ENCODE results near the gene MSL3B.

Gene MSL3B

DNA sequence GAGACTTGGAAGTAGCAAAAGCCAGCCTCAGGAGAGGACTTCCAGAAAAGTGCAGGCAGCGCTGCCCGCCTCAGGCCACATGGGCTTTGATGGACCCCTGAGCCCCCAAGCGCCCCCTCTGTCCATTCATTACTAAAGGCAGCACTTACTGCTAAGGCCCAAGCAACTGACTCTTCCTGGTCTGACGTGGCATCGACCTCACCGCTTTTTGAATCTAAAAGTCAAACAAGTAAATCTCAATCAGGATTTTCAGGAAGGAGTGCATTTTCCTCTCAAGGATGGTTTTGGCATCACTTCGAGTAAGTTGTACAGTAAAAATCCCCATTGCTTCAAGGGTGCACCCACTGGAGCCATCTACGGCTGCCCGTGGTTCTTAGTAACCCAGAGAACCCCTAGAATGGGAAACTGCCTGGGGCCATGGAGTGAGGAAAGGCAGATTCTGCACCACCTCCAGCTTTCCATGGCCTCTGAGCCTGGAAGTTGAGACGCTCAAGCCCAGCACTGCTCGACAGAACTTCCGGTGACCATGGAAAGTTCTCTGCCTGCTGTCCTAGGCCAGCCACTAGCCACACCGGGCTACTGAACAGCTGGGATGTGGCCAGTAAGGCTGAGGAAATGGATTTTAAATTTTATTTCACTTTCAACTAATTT lies 20.8 kb downstream of the MSL3B start:
- Histone ChIP-seq H4K8ac (ENCODE audit: low read depth, low read length) (no peak overlapping the region), H2BK12ac (ENCODE audit: low read length) (no peak overlapping the region), H3K4me2 (ENCODE audit: insufficient read depth, low read length, poor library complexity, severe bottlenecking) (no peak overlapping the region), H2AFZ (ENCODE audit: low read length) (no peak overlapping the region), H2BK120ac (ENCODE audit: low read depth, low read length) (no peak overlapping the region), H3K4me3 (ENCODE audit: low read length in 2 of 2) (no peak overlapping the region), H3K79me1 (ENCODE audit: low read depth, low read length) (peaks cover 12% of the 10 kb centered on the region), H3K4ac (ENCODE audit: low read length) (no peak overlapping the region), H3K9me3 (replicated peaks in 1 of 2; ENCODE audit: control insufficient read depth in 2 of 2, insufficient read depth in 1 of 2, low read depth in 1 of 2, low read length in 2 of 2) (no peaks in the 10 kb centered on the region), H2AK5ac (ENCODE audit: low read depth, low read length) (no peak overlapping the region), H2BK15ac (ENCODE audit: low read length) (no peak overlapping the region), H3K27me3 (ENCODE audit: control insufficient read depth in 3 of 3, insufficient read depth in 3 of 3, low read depth in 1 of 3, low read length in 3 of 3) (no peaks in the 10 kb centered on the region), H3K18ac (ENCODE audit: low read length) (no peak overlapping the region), H3K4me1 (ENCODE audit: control insufficient read depth in 2 of 2, insufficient read depth in 1 of 2, low read depth in 1 of 2, low read length in 2 of 2) (peaks cover 2 to 4% of the 10 kb centered on the region in 2 donors), H3K27ac (replicated peaks; ENCODE audit: low read length) (no peak overlapping the region), H4K91ac (ENCODE audit: low read depth, low read length, poor library complexity) (no peak overlapping the region), H3K14ac (ENCODE audit: low read length) (no peak overlapping the region), H2BK5ac (ENCODE audit: low read length) (no peak overlapping the region), H3K36me3 (replicated peaks in 1 of 2; ENCODE audit: control insufficient read depth in 2 of 2, insufficient read depth in 2 of 2, low read length in 2 of 2) (peaks cover 76 to 99% of the 10 kb centered on the region in 2 donors), H3K23ac (ENCODE audit: low read depth, low read length, poor library complexity) (no peak overlapping the region), H3K9ac (ENCODE audit: low read depth, low read length, poor library complexity) (no peak overlapping the region)
- WGBS, 2 donors (ENCODE audit: extremely low coverage in 2 of 2, insufficient read length in 2 of 2, insufficient replicate concordance in 1 of 2) = no CpG with 5 or more reads among the region's 13 CpGs
- no peak for DNase-seq (ENCODE audit: low spot score)

DNA sequence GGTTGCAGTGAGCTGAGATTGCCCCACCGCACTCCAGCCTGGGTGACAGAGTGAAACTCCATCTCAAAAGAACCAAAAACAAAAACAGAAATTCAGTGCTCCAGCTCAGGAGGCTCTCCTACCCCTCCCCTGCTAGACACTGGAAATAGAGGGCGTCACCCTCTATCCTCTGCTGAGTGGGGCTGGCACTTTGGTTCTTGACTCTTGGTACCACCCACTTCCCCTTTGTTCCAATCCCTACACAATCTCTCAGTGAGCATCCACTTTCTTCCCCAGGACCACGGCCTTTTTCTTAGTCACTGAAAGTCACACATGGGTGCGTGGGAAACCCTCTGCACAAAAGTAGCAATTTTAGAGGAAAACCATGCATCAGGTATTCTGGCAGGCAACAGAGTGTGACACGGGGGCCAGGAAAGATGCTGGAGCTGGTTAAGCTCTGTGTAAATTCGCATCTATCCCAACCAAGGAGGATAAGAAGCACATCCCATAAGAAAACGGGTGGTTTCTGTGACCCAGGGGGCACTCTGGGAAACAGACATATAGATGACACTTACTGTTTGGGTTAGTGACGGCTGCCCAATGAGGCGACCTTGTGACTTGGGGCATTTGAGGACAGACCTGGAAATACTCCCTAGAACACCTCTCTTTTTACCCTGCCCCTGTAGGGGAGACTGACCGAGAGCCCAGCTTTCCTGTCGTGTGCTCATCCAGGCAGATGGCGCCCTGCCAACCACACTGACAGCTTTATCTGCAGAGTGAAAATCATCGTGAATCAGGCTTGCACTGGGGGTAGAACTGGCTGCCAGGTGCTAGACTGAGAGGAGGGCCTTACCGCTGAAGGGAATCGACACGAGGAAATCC lies 21.6 kb downstream of the MSL3B start:
- H3K4ac ChIP-seq (ENCODE audit: low read length) = no peak overlapping the region
- H3K9me3 ChIP-seq (replicated peaks in 1 of 2; ENCODE audit: control insufficient read depth in 2 of 2, insufficient read depth in 1 of 2, low read depth in 1 of 2, low read length in 2 of 2) = no peaks in the 10 kb centered on the region
- H3K18ac ChIP-seq (ENCODE audit: low read length) = no peak overlapping the region
- H3K27ac ChIP-seq (replicated peaks; ENCODE audit: low read length) = no peak overlapping the region
- no peak overlapping the region for H4K91ac ChIP-seq (ENCODE audit: low read depth, low read length, poor library complexity)
- H2BK12ac ChIP-seq (ENCODE audit: low read length) = no peak overlapping the region
- no peak overlapping the region for H3K4me2 ChIP-seq (ENCODE audit: insufficient read depth, low read length, poor library complexity, severe bottlenecking)
- no peak overlapping the region for H3K23ac ChIP-seq (ENCODE audit: low read depth, low read length, poor library complexity)
- H3K4me1 ChIP-seq (ENCODE audit: control insufficient read depth in 2 of 2, insufficient read depth in 1 of 2, low read depth in 1 of 2, low read length in 2 of 2) = no peaks in the 10 kb centered on the region
- no peak overlapping the region for H2BK15ac ChIP-seq (ENCODE audit: low read length)
- no peak overlapping the region for H3K4me3 ChIP-seq (ENCODE audit: low read length in 2 of 2)
- peaks cover 74 to 99% of the 10 kb centered on the region in 2 donors for H3K36me3 ChIP-seq (replicated peaks in 1 of 2; ENCODE audit: control insufficient read depth in 2 of 2, insufficient read depth in 2 of 2, low read length in 2 of 2)
- H3K79me1 ChIP-seq (ENCODE audit: low read depth, low read length) = peaks cover 13% of the 10 kb centered on the region
- DNase-seq (ENCODE audit: low spot score) = no peak
- no peak overlapping the region for H2BK120ac ChIP-seq (ENCODE audit: low read depth, low read length)
- no peak overlapping the region for H2AFZ ChIP-seq (ENCODE audit: low read length)
- H2BK5ac ChIP-seq (ENCODE audit: low read length) = no peak overlapping the region
- no CpG with 5 or more reads among the region's 16 CpGs for WGBS, 2 donors (ENCODE audit: extremely low coverage in 2 of 2, insufficient read length in 2 of 2, insufficient replicate concordance in 1 of 2)
- no peaks in the 10 kb centered on the region for H3K27me3 ChIP-seq (ENCODE audit: control insufficient read depth in 3 of 3, insufficient read depth in 3 of 3, low read depth in 1 of 3, low read length in 3 of 3)
- no peak overlapping the region for H3K9ac ChIP-seq (ENCODE audit: low read depth, low read length, poor library complexity)
- H4K8ac ChIP-seq (ENCODE audit: low read depth, low read length) = no peak overlapping the region
- no peak overlapping the region for H2AK5ac ChIP-seq (ENCODE audit: low read depth, low read length)
- no peak overlapping the region for H3K14ac ChIP-seq (ENCODE audit: low read length)

DNA sequence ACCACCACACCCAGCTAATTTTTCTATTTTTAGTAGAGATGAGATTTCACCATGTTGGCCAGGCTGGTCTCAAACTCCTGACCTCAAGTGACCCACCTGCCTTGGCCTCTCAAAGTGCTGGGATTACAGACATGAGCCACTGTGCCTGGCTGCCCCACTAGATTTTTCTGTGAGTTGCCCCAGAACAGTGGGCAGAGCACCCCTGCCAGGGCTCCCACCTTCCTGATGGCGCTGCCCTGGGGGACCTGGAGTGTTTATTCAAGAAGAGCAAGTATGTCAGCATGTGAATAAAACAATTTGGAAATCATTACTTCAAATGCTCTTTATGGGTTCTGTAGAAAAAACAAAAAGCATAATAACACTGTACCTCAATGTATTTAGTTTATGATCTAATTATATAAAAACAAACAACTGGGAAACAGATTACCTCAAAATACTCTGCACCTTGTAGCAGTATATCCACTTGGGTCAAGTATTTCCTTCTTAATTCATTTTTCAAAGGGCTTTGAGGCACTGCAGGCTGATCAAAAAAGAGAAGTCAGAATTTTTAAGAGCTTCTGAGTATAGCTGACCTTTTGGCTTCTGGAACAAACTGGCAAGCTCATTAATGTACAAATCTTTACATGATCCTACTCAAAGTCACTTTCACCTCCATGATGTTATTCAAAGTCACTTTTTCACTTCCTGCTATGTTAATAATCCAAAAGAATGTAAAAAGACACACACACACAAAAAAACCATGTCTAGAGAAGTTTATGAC lies 22.7 kb downstream of the MSL3B start:
- no peak overlapping the region for H3K4ac ChIP-seq (ENCODE audit: low read length)

DNA sequence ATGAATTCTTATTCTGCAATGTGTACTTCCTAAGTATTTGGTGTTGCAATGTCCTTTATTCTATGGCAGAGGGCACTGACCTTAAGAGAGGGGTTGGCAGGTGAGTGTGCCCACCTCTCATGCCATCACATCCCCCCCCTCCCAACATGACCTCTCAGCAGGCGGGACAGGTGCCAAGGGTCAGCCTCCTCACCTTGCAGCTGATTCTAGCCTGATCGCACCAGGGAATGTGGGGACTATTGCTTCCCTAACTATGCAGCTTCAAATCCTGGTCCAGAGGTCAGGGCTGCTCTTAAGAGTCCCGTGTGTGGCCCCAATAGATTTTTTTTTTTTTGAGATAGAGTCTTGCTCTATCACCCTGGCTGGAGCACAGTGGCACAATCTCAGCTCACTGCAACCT lies 23.4 kb downstream of the MSL3B start:
- Histone ChIP-seq H3K23ac (ENCODE audit: low read depth, low read length, poor library complexity) (no peak overlapping the region), H3K4me1 (ENCODE audit: control insufficient read depth in 2 of 2, insufficient read depth in 1 of 2, low read depth in 1 of 2, low read length in 2 of 2) (no peaks in the 10 kb centered on the region), H2AK5ac (ENCODE audit: low read depth, low read length) (no peak overlapping the region), H3K9me3 (replicated peaks in 1 of 2; ENCODE audit: control insufficient read depth in 2 of 2, insufficient read depth in 1 of 2, low read depth in 1 of 2, low read length in 2 of 2) (no peaks in the 10 kb centered on the region), H4K8ac (ENCODE audit: low read depth, low read length) (no peak overlapping the region), H3K27me3 (ENCODE audit: control insufficient read depth in 3 of 3, insufficient read depth in 3 of 3, low read depth in 1 of 3, low read length in 3 of 3) (no peaks in the 10 kb centered on the region), H3K18ac (ENCODE audit: low read length) (no peak overlapping the region), H3K79me1 (ENCODE audit: low read depth, low read length) (peaks cover 12% of the 10 kb centered on the region), H2BK5ac (ENCODE audit: low read length) (no peak overlapping the region), H3K4ac (ENCODE audit: low read length) (no peak overlapping the region), H2BK15ac (ENCODE audit: low read length) (no peak overlapping the region), H3K4me2 (ENCODE audit: insufficient read depth, low read length, poor library complexity, severe bottlenecking) (no peak overlapping the region), H3K36me3 (replicated peaks in 1 of 2; ENCODE audit: control insufficient read depth in 2 of 2, insufficient read depth in 2 of 2, low read length in 2 of 2) (peaks cover 80 to 99% of the 10 kb centered on the region in 2 donors), H3K9ac (ENCODE audit: low read depth, low read length, poor library complexity) (no peak overlapping the region), H3K27ac (replicated peaks; ENCODE audit: low read length) (no peak overlapping the region), H3K14ac (ENCODE audit: low read length) (no peak overlapping the region), H2AFZ (ENCODE audit: low read length) (no peak overlapping the region), H3K4me3 (ENCODE audit: low read length in 2 of 2) (no peak overlapping the region), H4K91ac (ENCODE audit: low read depth, low read length, poor library complexity) (no peak overlapping the region), H2BK120ac (ENCODE audit: low read depth, low read length) (no peak overlapping the region), H2BK12ac (ENCODE audit: low read length) (no peak overlapping the region)
- DNase-seq (ENCODE audit: low spot score) = no peak
- WGBS, 2 donors (ENCODE audit: extremely low coverage in 2 of 2, insufficient read length in 2 of 2, insufficient replicate concordance in 1 of 2) = no CpG with 5 or more reads among the region's 3 CpGs

More for the DNA sequence above, 22.7 kb downstream of the MSL3B start:
- Histone ChIP-seq H3K79me1 (ENCODE audit: low read depth, low read length) (peaks cover 11% of the 10 kb centered on the region), H3K27ac (replicated peaks; ENCODE audit: low read length) (no peak overlapping the region), H3K36me3 (replicated peaks in 1 of 2; ENCODE audit: control insufficient read depth in 2 of 2, insufficient read depth in 2 of 2, low read length in 2 of 2) (peaks cover 80 to 99% of the 10 kb centered on the region in 2 donors), H3K4me3 (ENCODE audit: low read length in 2 of 2) (no peak overlapping the region), H3K9me3 (replicated peaks in 1 of 2; ENCODE audit: control insufficient read depth in 2 of 2, insufficient read depth in 1 of 2, low read depth in 1 of 2, low read length in 2 of 2) (no peaks in the 10 kb centered on the region), H2BK5ac (ENCODE audit: low read length) (no peak overlapping the region), H2BK120ac (ENCODE audit: low read depth, low read length) (no peak overlapping the region), H4K8ac (ENCODE audit: low read depth, low read length) (no peak overlapping the region), H3K4me2 (ENCODE audit: insufficient read depth, low read length, poor library complexity, severe bottlenecking) (no peak overlapping the region), H4K91ac (ENCODE audit: low read depth, low read length, poor library complexity) (no peak overlapping the region), H2BK15ac (ENCODE audit: low read length) (no peak overlapping the region), H2BK12ac (ENCODE audit: low read length) (no peak overlapping the region), H3K4me1 (ENCODE audit: control insufficient read depth in 2 of 2, insufficient read depth in 1 of 2, low read depth in 1 of 2, low read length in 2 of 2) (no peaks in the 10 kb centered on the region), H3K23ac (ENCODE audit: low read depth, low read length, poor library complexity) (no peak overlapping the region), H3K18ac (ENCODE audit: low read length) (no peak overlapping the region), H3K14ac (ENCODE audit: low read length) (no peak overlapping the region), H2AK5ac (ENCODE audit: low read depth, low read length) (no peak overlapping the region), H3K9ac (ENCODE audit: low read depth, low read length, poor library complexity) (no peak overlapping the region), H2AFZ (ENCODE audit: low read length) (no peak overlapping the region), H3K27me3 (ENCODE audit: control insufficient read depth in 3 of 3, insufficient read depth in 3 of 3, low read depth in 1 of 3, low read length in 3 of 3) (no peaks in the 10 kb centered on the region)
- no CpG with 5 or more reads among the region's 1 CpG for WGBS, 2 donors (ENCODE audit: extremely low coverage in 2 of 2, insufficient read length in 2 of 2, insufficient replicate concordance in 1 of 2)
- no peak for DNase-seq (ENCODE audit: low spot score)
